GM12892 (cell line): ENCODE measurements around the gene IL17B.

ENCODE experiments used
- POLR2A ChIP-seq: IDR thresholded peaks from 2 replicates; pipeline ENCODE4 v1.6.1; 2011; ENCODE audit warnings: low read depth, low read length, control low read depth
- POLR2AphosphoS5 ChIP-seq: IDR thresholded peaks from 2 replicates; pipeline ENCODE4 v1.6.1; 2011; ENCODE audit warnings: low read depth, low read length, control low read depth

GRCh38 chr5:149357370-149358293 lies 21.5 kb downstream of the IL17B start, which contains the start of gene PCYOX1L:
- TF ChIP-seq POLR2AphosphoS5 = peak; percentile 52; the same call in 1 of the 2 replicates
- TF ChIP-seq POLR2A = peak; percentile 70; the same call in 1 of the 2 replicates
